ENCODE results near the gene PELI3.

The PELI3 gene

GRCh38 chr11:66475349-66476172 is 8.9 kb downstream of the PELI3 start:
- DNase-seq = no peak

DNA sequence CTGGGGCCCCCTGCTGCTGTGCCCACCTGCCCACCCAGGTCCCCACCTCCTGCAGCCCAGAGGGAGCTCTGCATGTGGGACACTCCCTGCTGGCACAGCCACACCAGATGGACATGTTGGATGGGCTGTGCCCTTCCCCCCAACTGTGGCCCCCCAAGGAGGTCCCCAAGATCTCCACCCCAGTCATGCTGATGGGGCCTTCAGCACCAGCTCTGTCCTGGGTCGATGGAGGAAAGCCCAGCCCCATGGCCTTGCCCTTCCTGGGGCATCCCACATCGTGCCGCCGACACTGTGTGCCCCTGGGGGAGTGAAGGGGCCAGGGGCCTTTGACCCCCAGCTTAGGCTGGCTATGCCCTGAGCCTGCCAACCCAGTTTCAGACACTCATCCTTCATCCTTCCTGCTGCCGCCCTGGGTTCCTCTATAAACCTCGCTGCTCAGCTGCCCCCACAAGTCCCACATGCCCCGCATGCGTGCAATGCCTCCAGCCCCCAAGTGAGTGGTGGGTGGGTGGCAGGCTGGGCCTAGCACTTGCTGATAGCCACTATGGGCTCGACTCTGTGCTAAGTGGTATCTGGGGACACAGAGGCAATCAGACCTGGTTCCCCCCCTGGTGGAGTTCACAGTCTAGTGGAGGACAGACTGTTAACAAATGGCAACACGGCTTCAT is 9.6 kb downstream of the PELI3 start:
- DNase-seq = no peak

- no peak for DNase-seq
Measured at GRCh38 chr11:66476841-66477251, 10.1 kb downstream of the PELI3 start.

- no peak for DNase-seq
Measured at GRCh38 chr11:66477263-66478201, 10.8 kb downstream of the PELI3 start.

GRCh38 chr11:66478729-66479393 is 12.2 kb downstream of the PELI3 start:
- no peak for DNase-seq

DNA sequence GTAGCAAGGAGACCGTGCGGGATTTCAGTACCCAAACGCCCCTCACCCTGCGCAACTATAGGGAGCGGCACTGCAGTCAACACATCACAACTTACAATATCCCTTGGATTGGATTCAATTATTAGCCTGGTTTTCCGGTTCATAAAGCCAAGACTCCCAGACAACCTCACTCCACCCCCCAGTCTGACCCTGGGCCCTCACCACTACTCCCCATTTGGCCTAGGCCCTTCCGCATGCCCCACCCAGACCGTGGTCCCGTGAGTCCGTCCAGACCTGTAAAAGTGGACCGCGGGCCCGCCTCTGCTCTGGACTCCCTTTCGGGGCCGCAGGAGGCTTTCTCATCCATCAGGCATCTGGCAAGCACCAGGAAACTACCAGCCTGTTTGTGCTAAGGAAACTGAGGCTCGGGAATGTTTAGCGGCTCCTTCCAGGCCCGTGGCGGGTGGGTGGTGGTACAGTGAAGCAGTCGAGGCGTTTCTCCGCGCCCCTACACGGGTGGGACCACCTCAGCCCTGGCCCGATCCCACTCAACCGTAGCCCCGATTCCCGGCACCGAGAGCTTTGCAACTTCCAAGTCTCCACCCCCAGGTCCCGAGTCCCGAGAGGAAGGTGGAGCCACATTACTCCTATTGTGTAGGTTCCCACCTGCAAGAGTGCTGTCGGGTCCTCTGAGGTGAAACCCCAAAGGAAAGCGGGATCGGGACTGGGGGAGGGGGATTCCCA is 12.8 kb downstream of the PELI3 start:
- no peak for DNase-seq

- DNase-seq = peak; percentile 96
Measured at GRCh38 chr11:66480117-66480938, 13.6 kb downstream of the PELI3 start, which contains the start of gene DPP3. Gene DPP3 (plus strand): TSS chr11:66480434. CDS start chr11:66482201, 1,767 bp downstream.

DNA sequence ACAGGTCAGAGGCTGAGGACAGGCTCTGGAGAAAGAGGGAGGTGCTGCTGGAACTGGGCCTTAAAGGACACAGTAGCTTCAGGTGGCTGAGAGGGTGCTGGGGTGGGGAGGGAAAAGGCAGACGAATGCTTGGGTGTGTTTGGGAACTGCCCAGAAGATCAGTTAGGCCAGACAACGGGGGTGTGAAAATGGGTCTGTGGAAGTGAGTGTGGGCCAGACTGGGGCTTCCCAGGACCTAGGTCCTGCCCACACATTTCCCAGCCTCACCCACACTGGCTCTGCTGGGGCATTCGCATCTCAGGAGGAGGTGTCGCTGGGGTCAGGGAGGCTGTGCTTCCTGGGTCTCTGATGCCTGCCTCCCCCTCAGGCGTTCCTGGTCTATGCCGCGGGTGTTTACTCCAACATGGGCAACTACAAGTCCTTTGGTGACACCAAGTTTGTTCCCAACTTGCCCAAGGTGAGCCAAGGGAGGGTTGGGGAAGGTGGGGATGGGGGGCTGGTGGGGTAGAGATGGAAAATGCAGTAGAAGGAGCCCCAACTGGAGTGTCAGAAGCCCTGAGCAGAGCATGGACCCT is 18.2 kb downstream of the PELI3 start:
- no peak for DNase-seq

DNA sequence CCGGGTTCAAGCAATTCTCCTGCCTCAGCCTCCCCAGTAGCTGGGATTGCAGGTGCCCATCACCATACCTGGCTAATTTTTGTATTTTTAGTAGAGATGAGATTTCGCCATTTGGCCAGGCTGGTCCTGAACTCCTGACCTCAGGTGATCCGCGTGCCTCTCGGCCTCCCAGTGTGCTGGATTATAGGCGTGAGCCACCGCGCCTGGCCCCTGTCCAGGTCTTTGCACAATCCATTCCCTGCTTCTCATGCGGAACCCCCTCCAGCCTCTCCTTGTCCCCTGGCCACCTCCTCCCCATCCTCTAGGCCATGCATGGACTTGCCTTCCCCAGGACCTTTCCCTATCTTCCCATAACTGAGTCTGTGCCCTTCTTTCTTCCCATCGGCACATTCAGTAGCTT is 22.3 kb downstream of the PELI3 start:
- DNase-seq = no peak

- no peak for DNase-seq
Measured at GRCh38 chr11:66489636-66490035, 22.9 kb downstream of the PELI3 start.

DNA sequence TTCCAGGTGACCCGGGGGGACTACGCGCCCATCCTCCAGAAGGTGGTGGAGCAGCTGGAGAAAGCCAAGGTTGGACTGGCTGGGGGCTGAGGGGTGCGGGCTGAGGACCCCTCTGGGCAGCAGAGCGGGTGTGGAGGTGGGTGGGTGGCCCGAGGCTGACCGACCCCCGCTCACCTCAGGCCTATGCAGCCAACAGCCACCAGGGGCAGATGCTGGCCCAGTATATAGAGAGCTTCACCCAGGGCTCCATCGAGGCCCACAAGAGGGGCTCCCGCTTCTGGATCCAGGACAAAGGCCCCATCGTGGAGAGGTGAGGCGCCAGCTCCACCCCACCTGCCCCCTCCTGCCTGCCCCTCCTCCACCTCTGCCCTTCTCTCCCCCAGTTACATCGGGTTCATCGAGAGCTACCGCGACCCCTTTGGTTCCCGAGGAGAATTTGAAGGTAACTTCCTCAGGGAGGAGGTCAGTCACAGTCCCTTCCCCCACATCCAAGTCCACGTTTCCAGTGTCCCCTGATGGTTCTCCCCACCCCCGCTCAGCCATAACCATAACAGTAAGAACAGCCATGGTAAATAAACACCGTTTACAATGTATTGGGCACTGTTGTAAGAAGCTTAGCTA is 24.7 kb downstream of the PELI3 start:
- DNase-seq = no peak

- DNase-seq = no peak
Measured at GRCh38 chr11:66492161-66492865, 25.6 kb downstream of the PELI3 start.

DNA sequence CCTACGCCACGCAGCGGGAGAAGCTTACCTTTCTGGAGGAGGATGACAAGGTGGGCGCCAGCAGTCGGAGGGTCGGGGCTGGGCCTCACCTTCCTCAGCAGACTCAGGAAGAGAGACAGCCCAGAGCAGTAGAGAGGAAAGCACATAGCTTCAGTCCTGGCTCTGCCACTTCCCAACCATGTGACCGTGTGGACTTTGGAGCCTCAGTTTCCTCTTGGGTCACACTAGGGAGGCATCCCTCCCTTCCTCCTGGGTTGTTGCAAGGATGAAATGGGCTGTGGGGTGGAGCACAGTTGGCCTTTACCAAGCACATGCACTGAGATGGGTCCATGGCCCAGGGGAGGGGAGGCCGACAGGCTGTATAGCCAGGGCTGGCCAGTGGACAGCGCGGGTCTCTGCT is 26.4 kb downstream of the PELI3 start:
- DNase-seq = no peak

DNA sequence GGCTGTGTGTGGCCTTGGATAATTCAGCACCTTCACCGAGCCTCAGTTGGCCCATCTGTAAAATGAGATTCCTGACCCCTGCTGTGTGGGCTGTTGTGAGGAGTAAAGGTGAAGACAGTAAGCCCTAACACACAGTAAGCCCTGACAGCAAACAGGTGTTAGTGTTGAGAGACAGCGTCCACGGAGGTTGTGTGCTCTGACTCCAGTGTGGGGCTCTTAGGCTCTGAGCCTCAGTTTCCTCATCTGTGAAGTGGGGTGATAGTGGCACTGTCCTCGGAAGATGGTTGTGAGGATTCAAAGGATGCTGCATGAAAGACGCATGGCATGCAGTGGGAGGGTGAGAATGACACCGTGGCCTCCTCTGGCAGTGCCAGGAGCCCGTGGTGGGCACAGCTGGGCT is 27.8 kb downstream of the PELI3 start:
- DNase-seq = no peak

GRCh38 chr11:66494935-66495334 is 28.2 kb downstream of the PELI3 start:
- DNase-seq = no peak

GRCh38 chr11:66495401-66495854 is 28.7 kb downstream of the PELI3 start:
- DNase-seq = no peak

DNA sequence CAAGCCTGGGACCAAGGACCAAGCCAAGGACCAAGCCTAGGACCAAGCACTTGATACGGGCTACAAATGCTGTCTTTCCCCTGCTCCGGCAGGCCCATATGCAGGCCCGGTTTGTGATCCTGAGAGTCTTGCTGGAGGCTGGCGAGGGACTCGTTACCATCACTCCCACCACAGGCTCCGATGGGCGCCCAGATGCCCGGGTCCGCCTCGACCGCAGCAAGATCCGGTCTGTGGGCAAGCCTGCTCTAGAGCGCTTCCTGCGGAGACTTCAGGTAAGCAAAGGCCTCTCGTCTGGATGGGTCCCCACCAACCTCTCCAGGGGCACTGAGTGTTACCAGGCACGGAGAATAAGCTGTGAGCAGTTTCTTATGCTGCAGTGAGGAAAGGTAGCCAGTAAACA is 30.5 kb downstream of the PELI3 start:
- DNase-seq = no peak

DNA sequence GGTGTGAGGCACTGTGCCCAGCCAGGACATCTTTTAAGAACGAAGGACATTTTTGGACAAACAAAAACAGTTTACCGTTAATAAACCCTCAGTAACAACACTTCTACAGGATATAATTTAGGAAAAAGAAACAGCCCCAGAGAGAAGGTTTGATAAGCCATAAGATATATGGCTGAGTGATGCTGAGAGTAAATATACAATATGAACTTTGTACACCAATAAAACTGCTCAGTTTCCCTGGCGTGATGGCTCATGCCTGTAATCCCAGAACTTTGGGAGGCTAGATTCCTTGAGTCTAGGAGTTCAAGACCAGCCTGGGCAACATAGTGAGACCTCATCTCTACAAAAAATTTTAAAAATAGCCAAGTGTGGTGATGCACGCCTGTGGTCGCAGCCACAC is 31.8 kb downstream of the PELI3 start:
- no peak for DNase-seq

- no peak for DNase-seq
Measured at GRCh38 chr11:66505276-66505816, 38.6 kb downstream of the PELI3 start.
